ENCODE measurements around the gene IFT80.

GRCh38 chr3:160370987-160371857, 27.8 kb downstream of the IFT80 start:
- TF ChIP-seq EZH2 (IDR thresholded peaks at IDR 0.05; ENCODE audit: low read length) (no peak), CTCF (optimal IDR thresholded peaks at IDR 0.05 in 1 of 3, IDR thresholded peaks at IDR 0.05 in 1 of 3, conservative IDR thresholded peaks at IDR 0.05 in 1 of 3; ENCODE audit: extremely low read depth in 1 of 3, insufficient read depth in 2 of 3, low read length in 3 of 3) (no peak)

Data from keratinocyte (primary cell).